Endothelial cell of umbilical vein (primary cell): ENCODE measurements around the gene NFIA. TPM values are rescaled to one million over a fixed set of nuclear protein-coding genes. Genes with fewer than 3 reads are reported as not detected.

Source experiments
- BruUV-seq: library from RNA; stranded (reverse); fragments of 400-500 nt; replicated peaks from 2 replicates; lab custom pipeline; 2021; lab: Mats Ljungman, UMichigan
- CTCF ChIA-PET: fragments of 300-600, 350-600 bp; sonication (Branson Sonifier 250); formaldehyde crosslinking; loops from one replicate; lab custom pipeline; 2021; ENCODE audit warnings: antibody characterized with exemption, inconsistent platforms; lab: Charles Lee
- POLR2A ChIA-PET: fragments of 300-600, 350-600 bp; sonication (Branson Sonifier 250); formaldehyde crosslinking; loops from one replicate; lab custom pipeline; 2021; ENCODE audit warnings: antibody characterized with exemption, inconsistent platforms; lab: Charles Lee
- DNase-seq: peaks from one replicate; pipeline ENCODE4 v3.0.0-alpha.2; 2011; ENCODE audit warnings: low read depth, low spot score
- FAIRE-seq: peaks from 2 replicates; lab custom pipeline; 2011; peaks lifted over from hg19 to GRCh38; lab: Jason Lieb, UNC
- H2AFZ ChIP-seq: 2 replicates; pipeline ENCODE4 v1.6.0; 2012; ENCODE audit warnings: low read depth, low read length, control low read depth, inconsistent platforms
- H3K27ac ChIP-seq: 2 replicates; pipeline ENCODE4 v1.5.1; 2011; ENCODE audit warnings: low read depth, mild to moderate bottlenecking, control low read depth, low read length, moderate library complexity; ENCODE audit not compliant: insufficient read depth
- H3K27me3 ChIP-seq, 2 experiments: 2 replicates each; pipeline versions ENCODE4 v1.6.0 to v1.6.1; 2011; ENCODE audit warnings: low read length in 2 of 2, mixed read lengths in 1 of 2; ENCODE audit not compliant: control insufficient read depth in 2 of 2, insufficient read depth in 2 of 2
- H3K36me3 ChIP-seq, 2 experiments: 2 replicates in 1 of 2; 3 replicates in 1 of 2; pipeline ENCODE4 v1.5.1; 2011; ENCODE audit warnings: low read length in 2 of 2, mild to moderate bottlenecking in 1 of 2, moderate library complexity in 1 of 2; ENCODE audit not compliant: control insufficient read depth in 2 of 2, insufficient read depth in 2 of 2; ENCODE audit errors: extremely low read depth in 1 of 2
- H3K4me1 ChIP-seq: 3 replicates; pipeline ENCODE4 v1.5.1; 2011; ENCODE audit warnings: mild to moderate bottlenecking, low read length; ENCODE audit not compliant: control insufficient read depth, insufficient read depth; ENCODE audit errors: extremely low read depth
- H3K4me2 ChIP-seq: 2 replicates; pipeline ENCODE4 v1.6.1; 2011; ENCODE audit warnings: low read length, control low read depth, mixed read lengths; ENCODE audit not compliant: insufficient read depth
- H3K4me3 ChIP-seq, 3 experiments: fragments of 200-600 bp in 1 of 3; sonication (generic), shearing (Covaris generic) in 1 of 3; replicated peaks in 1 of 3; 2 replicates each; pipeline ENCODE4 v1.5.1; 2011 to 2016; ENCODE audit warnings: control low read depth in 3 of 3, low read length in 3 of 3, mild to moderate bottlenecking in 2 of 3, inconsistent platforms in 1 of 3, low read depth in 1 of 3, moderate library complexity in 1 of 3; ENCODE audit not compliant: insufficient read depth in 1 of 3
- H3K79me2 ChIP-seq: 2 replicates; pipeline ENCODE4 v1.6.0; 2012; ENCODE audit warnings: low read length, inconsistent platforms; ENCODE audit not compliant: control insufficient read depth, insufficient read depth
- H3K9ac ChIP-seq: replicated peaks from 2 replicates; pipeline ENCODE3; 2011; ENCODE audit warnings: low read length, control low read depth; ENCODE audit not compliant: insufficient read depth; ENCODE audit errors: extremely low read depth
- H3K9me1 ChIP-seq: replicated peaks from 3 replicates; pipeline ENCODE4 v1.6.0; 2011; ENCODE audit warnings: mild to moderate bottlenecking, low read length; ENCODE audit not compliant: control insufficient read depth, insufficient read depth; ENCODE audit errors: extremely low read depth
- H3K9me3 ChIP-seq: replicated peaks from 2 replicates; pipeline ENCODE4 v1.5.1; 2012; ENCODE audit warnings: low read length, inconsistent platforms; ENCODE audit not compliant: control insufficient read depth, insufficient read depth
- H4K20me1 ChIP-seq: replicated peaks from 2 replicates; pipeline ENCODE3; 2011; ENCODE audit warnings: mild to moderate bottlenecking, low read length; ENCODE audit not compliant: control insufficient read depth, insufficient read depth; ENCODE audit errors: extremely low read depth
- CTCF ChIP-seq, 2 donors: IDR thresholded peaks; 1 replicate in 1 of 2; 2 replicates in 1 of 2; pipeline ENCODE4 v1.5.1; 2011; ENCODE audit warnings: low read length in 2 of 2, mild to moderate bottlenecking in 2 of 2, moderate library complexity in 2 of 2, control low read depth in 1 of 2, inconsistent platforms in 1 of 2, low read depth in 1 of 2; ENCODE audit not compliant: insufficient read depth in 1 of 2; ENCODE audit errors: extremely low read depth in 1 of 2
- EZH2 ChIP-seq: IDR thresholded peaks from 2 replicates; pipeline ENCODE4 v1.6.1; 2012; ENCODE audit warnings: borderline replicate concordance, low read depth, mild to moderate bottlenecking, moderate library complexity, low read length, inconsistent platforms; ENCODE audit not compliant: severe bottlenecking
- FOS ChIP-seq: IDR thresholded peaks from 2 replicates; pipeline ENCODE4 v1.6.1; 2011; ENCODE audit warnings: mild to moderate bottlenecking, low read length, moderate library complexity, borderline replicate concordance; ENCODE audit not compliant: insufficient read depth
- GATA2 ChIP-seq: IDR thresholded peaks from 2 replicates; pipeline ENCODE4 v1.7.0; 2011; ENCODE audit warnings: low read depth, mild to moderate bottlenecking, moderate library complexity, mixed read lengths, low read length; ENCODE audit not compliant: insufficient read length, insufficient read depth
- JUN ChIP-seq: IDR thresholded peaks from 2 replicates; pipeline ENCODE4 v1.6.1; 2011; ENCODE audit warnings: borderline replicate concordance, low read depth; ENCODE audit not compliant: insufficient read length, insufficient read depth
- MAX ChIP-seq: IDR thresholded peaks from 2 replicates; pipeline ENCODE4 v1.6.1; 2011; ENCODE audit not compliant: insufficient read depth, insufficient read length
- MYC ChIP-seq: IDR thresholded peaks from one replicate; pipeline ENCODE4 v1.6.1; 2011; ENCODE audit warnings: mild to moderate bottlenecking, low read depth, low read length
- POLR2A ChIP-seq: IDR thresholded peaks from 2 replicates; pipeline ENCODE4 v1.6.1; 2012; ENCODE audit warnings: low read depth, mild to moderate bottlenecking, control low read depth, low read length
- POLR2AphosphoS5 ChIP-seq: IDR thresholded peaks from 2 replicates; pipeline ENCODE4 v1.6.1; 2012; ENCODE audit warnings: low read depth, mild to moderate bottlenecking, control low read depth, low read length, moderate library complexity; ENCODE audit not compliant: insufficient read depth
- dilution Hi-C: fragments of 300-500 bp; cut with MboI; formaldehyde crosslinking; loops from one replicate; pipeline ENCODE4 v1.15.0; 2019; ENCODE audit warnings: low sequenced_read_pairs; ENCODE audit not compliant: extremely low pct_ligation_motif_present
- intact Hi-C: fragments of 100-400 bp; cut with micrococcal nuclease; formaldehyde crosslinking; loops from one replicate; pipeline ENCODE4 v1.10.0; 2022
- polyA plus RNA-seq, 4 experiments: library from polyadenylated mRNA; depleted of rRNA in 3 of 4; stranded (reverse) in 3 of 4; unstranded in 1 of 4; fragments of >200 nt; gene quantifications; 2 replicates each; pipeline versions ENCODE4 v1.2.1 to v1.2.3, GENCODE V29; 2011 to 2012; ENCODE audit warnings: missing spikeins in 1 of 4
- total RNA-seq: library from RNA; stranded (reverse); gene quantifications from 2 replicates; pipeline ENCODE4 v1.2.3, GENCODE V29; 2021

The NFIA gene
- total and polyA plus RNA-seq, 2 donors (not counting 3 experiments of a cell fraction or from before 2014, with no cell fraction given) = 25.5 to 47.0 TPM

GRCh38 chr1:61278966-61279365 lies 196.6 kb downstream of the NFIA start:
- Histone ChIP-seq H2AFZ (no peak overlapping the region), H3K4me2 (no peak overlapping the region), H3K36me3 (no peaks in the 10 kb centered on the region), H3K27ac (no peak overlapping the region), H3K9me3 (no peaks in the 10 kb centered on the region), H3K4me1 (no peaks in the 10 kb centered on the region), H3K27me3 (no peaks in the 10 kb centered on the region), H3K9me1 (no peaks in the 10 kb centered on the region), H3K79me2 (no peaks in the 10 kb centered on the region), H3K4me3 (no peak overlapping the region), H3K9ac (no peak overlapping the region), H4K20me1 (no peaks in the 10 kb centered on the region)
- DNase-seq (peak; percentile 47), FAIRE-seq (no peak)
- dilution Hi-C loops (no loop called here), intact Hi-C loops (no loop called here)
- BruUV-seq = no TSS peak
- ChIA-PET CTCF (no interaction called here), POLR2A (no interaction called here)
- no peak for TF ChIP-seq MYC
- TF ChIP-seq CTCF (IDR thresholded peaks at IDR 0.05; ENCODE audit: extremely low read depth in 1 of 2, insufficient read depth in 1 of 2, low read depth in 1 of 2, low read length in 2 of 2) = no peak
- no peak for TF ChIP-seq EZH2
- no peak for TF ChIP-seq POLR2AphosphoS5

- FAIRE-seq (no peak), DNase-seq (no peak)
- dilution Hi-C loops (no loop called here), intact Hi-C loops (no loop called here)
- Histone ChIP-seq H4K20me1 (no peaks in the 10 kb centered on the region), H3K4me3 (no peak overlapping the region), H3K79me2 (no peaks in the 10 kb centered on the region), H3K4me1 (no peaks in the 10 kb centered on the region), H3K9me3 (no peaks in the 10 kb centered on the region), H3K9me1 (no peaks in the 10 kb centered on the region), H3K27ac (no peak overlapping the region), H3K27me3 (no peaks in the 10 kb centered on the region), H3K9ac (no peak overlapping the region), H2AFZ (no peak overlapping the region), H3K4me2 (no peak overlapping the region), H3K36me3 (no peaks in the 10 kb centered on the region)
- CTCF ChIA-PET = interaction anchor here (1.5 to 1.8 kb wide), 2 partner anchors 11 to 15 kb away, joined by 4 read pairs; no protein-coding TSS in a partner anchor
- POLR2A ChIA-PET = no interaction called here
- TF ChIP-seq POLR2AphosphoS5 = no peak
- TF ChIP-seq EZH2 = no peak
- no peak for TF ChIP-seq FOS
- TF ChIP-seq JUN = no peak
- TF ChIP-seq CTCF (IDR thresholded peaks at IDR 0.05; ENCODE audit: extremely low read depth in 1 of 2, insufficient read depth in 1 of 2, low read depth in 1 of 2, low read length in 2 of 2) = no peak
- TF ChIP-seq GATA2 = no peak
- no peak for TF ChIP-seq MYC
- TF ChIP-seq POLR2A = no peak
- no peak for TF ChIP-seq MAX
- BruUV-seq = no TSS peak
These were observed 197.2 kb downstream of the NFIA start for GRCh38 chr1:61279570-61279969.
